GM06990 (cell line): Measurements from ENCODE around the gene JAKMIP1.

Experiments
- DNase-seq: peaks from one replicate; pipeline ENCODE4 v3.0.0-alpha.2; 2011; ENCODE audit not compliant: insufficient read length; ENCODE audit errors: extremely low read depth
- H3K27me3 ChIP-seq: replicated peaks from 2 replicates; pipeline ENCODE4 v1.6.0; 2011; ENCODE audit warnings: low read length; ENCODE audit not compliant: control insufficient read depth, insufficient read depth
- H3K36me3 ChIP-seq: 2 replicates; pipeline ENCODE4 v1.5.1; 2011; ENCODE audit warnings: low read length; ENCODE audit not compliant: control insufficient read depth, insufficient read depth
- H3K4me3 ChIP-seq: replicated peaks from 2 replicates; pipeline ENCODE4 v1.5.1; 2011; ENCODE audit warnings: low read depth, mild to moderate bottlenecking, control low read depth, low read length
- CTCF ChIP-seq: IDR thresholded peaks from 2 replicates; pipeline ENCODE4 v1.5.1; 2011; ENCODE audit warnings: low read length, control low read depth, mild to moderate bottlenecking, inconsistent platforms; ENCODE audit not compliant: insufficient read depth, poor library complexity, severe bottlenecking

Gene JAKMIP1

GRCh38 chr4:6095023-6095752 is 105.2 kb downstream of the JAKMIP1 start:
- no peak for TF ChIP-seq CTCF
- no peak overlapping the region for H3K4me3 ChIP-seq
- H3K27me3 ChIP-seq, result no peaks in the 10 kb centered on the region
- H3K36me3 ChIP-seq, result no peaks in the 10 kb centered on the region
- DNase-seq, result no peak

- no peak overlapping the region for H3K4me3 ChIP-seq
- H3K27me3 ChIP-seq, result no peaks in the 10 kb centered on the region; the same call in 1 of the 2 replicates
- no peaks in the 10 kb centered on the region for H3K36me3 ChIP-seq
- no peak for DNase-seq
- TF ChIP-seq CTCF, result no peak
Observed at GRCh38 chr4:6093671-6094070, 106.7 kb downstream of the JAKMIP1 start.

DNA sequence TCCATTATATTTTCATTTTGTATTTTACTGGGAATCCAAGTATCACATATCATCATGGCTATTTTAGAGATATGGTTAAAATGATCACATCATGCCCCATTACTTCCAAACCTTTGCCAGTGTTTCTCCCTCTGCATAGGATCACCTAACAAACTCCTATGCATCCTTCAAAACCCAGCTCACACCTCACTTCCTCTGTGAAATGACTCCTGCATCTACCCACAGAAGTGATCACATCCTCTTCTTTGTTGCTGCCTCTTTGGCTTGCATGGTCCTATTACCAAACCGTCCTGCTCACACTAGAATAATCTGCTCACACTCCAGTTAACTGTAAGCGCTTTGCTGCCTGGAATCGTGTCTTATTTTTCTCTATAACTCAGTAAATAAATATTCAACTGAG is 107.4 kb downstream of the JAKMIP1 start:
- DNase-seq, result no peak
- no peaks in the 10 kb centered on the region for H3K36me3 ChIP-seq
- H3K4me3 ChIP-seq, result no peak overlapping the region
- TF ChIP-seq CTCF, result no peak
- no peaks in the 10 kb centered on the region; the same call in 1 of the 2 replicates for H3K27me3 ChIP-seq

GRCh38 chr4:6092131-6092530 is 108.2 kb downstream of the JAKMIP1 start:
- Histone ChIP-seq H3K27me3 (no peaks in the 10 kb centered on the region; the same call in 1 of the 2 replicates), H3K4me3 (no peak overlapping the region), H3K36me3 (no peaks in the 10 kb centered on the region)
- TF ChIP-seq CTCF, result no peak
- DNase-seq, result no peak

DNA sequence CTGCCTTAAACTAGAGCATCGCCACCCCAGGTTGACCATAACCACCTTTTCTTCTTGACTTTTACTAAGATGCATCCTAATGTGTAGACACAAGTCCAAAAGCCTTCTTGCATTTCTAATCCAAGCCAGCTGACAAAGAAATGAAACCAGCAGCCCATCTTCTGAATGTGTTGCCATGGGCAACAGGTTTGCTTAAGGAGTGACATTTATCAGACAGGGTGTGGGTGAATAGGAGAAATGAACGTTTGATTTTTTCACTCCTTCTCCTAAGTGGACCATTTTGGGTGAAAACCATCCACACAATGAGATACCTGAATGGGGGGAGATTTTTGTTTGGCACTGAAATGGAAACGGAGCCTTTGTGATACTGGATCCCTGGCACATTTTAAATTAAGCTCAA is 109.4 kb downstream of the JAKMIP1 start:
- Histone ChIP-seq H3K4me3 (no peak overlapping the region), H3K36me3 (no peaks in the 10 kb centered on the region), H3K27me3 (no peaks in the 10 kb centered on the region; the same call in 1 of the 2 replicates)
- no peak for TF ChIP-seq CTCF
- no peak for DNase-seq
